RPMI7951 (cell line): ENCODE data around the gene TMEM43. TPM values are rescaled to one million over a fixed set of nuclear protein-coding genes. Genes with fewer than 3 reads are reported as not detected.

ENCODE experiments used
- DNase-seq: peaks from one replicate; pipeline ENCODE4 v3.0.0-alpha.2; 2012; ENCODE audit warnings: low read depth
- total RNA-seq: library from RNA; depleted of rRNA; stranded (reverse); fragments of >200 nt; shearing (Covaris generic); gene quantifications from 2 replicates; pipeline ENCODE4 v1.2.3, GENCODE V29; 2014

Gene TMEM43
- total RNA-seq, 1 experiment from 2014 or later: 114 TPM

DNA sequence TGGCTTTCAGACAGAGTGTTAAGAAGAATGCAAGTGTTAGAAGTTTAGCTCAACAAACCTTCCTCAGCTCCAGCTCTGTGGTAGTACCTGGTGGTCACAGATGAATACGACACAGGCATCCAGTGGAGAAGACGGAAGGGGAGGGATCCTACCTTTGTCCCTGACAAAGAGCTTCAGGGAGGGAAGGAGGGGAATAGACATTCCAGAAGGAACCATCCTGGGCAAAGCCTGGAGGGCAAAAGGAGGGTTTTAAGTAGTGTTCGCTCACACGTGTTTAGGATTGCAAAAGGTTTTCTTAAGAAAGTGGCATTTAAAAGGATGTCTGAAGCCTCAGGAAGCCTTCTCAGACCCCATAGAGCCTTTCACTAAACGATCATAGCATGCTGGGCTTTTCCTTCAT lies 3.0 kb upstream of the TMEM43 start:
- no peak for DNase-seq

DNA sequence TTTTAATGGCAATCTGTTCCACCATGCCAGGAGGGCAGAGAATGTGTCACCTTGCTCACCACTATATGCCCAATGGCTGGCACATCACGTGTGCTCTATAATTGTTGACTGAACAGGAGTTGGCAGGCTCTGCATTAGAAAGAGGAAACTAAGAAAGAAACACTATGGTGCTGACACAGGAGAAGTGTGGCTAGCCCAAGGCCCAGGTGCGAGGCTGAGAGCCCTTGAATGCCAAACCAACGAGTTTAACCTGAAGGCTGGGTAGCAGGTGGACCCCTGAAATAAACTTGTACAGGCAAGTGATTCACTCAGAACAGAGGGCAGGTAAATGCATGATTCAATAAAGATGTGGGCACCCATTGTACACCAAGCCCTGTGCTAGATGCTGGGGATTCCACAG lies 2.6 kb upstream of the TMEM43 start:
- no peak for DNase-seq

DNA sequence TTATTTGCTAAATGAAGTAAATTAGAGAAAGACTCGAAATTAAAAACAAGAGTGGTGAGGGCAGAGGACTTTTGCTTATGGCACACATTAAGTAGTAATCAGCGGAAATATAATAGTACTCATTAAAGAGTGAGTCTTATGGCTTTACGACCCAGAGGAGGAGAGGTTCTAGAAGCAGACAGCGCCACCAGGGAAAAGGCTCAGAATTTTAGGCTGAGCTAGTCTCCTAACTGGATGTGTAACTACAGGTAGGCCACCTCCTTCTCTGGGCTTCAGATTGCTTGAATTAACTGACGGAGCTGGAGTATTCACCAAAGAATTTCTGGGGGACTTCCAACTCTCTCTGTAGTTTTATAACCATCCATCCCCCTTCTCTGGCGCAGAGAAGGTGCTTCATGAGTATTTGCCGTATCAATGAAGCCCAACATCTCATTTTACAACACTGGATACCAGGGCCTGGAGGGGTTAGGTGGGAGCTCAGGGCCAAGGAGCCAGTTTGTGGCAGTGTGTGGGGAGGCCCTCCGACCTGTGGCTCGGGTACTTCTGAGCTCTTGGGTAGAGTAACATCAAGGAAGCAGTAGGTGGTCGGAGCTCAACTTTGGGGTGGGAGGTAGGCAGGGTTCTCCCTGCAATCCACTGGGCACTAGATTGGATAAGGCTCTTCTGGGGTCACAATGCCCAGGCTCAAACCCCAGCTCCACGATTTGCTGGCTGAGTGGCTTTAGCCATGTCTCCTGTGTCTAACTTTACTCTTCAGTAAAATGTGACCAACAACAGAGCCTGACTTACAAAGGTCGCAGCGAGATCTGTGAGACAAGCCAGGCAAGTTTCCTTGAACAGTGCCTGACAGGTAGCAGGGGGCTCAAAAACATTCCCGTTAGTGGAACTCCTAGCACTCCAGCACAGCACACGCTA lies 1.3 kb upstream of the TMEM43 start:
- no peak for DNase-seq

DNA sequence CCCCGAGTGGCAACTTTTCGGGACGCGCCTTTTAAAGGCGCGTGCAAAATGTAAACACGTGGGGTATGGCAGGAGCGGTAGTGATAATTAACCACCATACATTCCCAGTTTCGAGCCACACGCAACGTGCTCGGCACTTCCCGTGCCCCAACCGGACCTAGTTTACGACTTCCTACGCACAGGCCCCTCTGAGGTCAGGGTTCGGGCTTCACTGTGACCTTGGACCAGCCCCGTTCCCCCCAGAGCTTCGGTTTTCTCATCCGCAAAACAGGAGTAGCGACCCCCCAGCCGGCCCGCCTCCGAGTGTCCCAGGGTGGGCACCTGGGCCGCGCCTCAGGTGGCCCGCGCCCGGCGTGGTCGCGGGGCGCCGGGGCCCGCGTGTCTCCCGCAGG lies 633 bp upstream of the TMEM43 start:
- peak; percentile 60 for DNase-seq

DNA sequence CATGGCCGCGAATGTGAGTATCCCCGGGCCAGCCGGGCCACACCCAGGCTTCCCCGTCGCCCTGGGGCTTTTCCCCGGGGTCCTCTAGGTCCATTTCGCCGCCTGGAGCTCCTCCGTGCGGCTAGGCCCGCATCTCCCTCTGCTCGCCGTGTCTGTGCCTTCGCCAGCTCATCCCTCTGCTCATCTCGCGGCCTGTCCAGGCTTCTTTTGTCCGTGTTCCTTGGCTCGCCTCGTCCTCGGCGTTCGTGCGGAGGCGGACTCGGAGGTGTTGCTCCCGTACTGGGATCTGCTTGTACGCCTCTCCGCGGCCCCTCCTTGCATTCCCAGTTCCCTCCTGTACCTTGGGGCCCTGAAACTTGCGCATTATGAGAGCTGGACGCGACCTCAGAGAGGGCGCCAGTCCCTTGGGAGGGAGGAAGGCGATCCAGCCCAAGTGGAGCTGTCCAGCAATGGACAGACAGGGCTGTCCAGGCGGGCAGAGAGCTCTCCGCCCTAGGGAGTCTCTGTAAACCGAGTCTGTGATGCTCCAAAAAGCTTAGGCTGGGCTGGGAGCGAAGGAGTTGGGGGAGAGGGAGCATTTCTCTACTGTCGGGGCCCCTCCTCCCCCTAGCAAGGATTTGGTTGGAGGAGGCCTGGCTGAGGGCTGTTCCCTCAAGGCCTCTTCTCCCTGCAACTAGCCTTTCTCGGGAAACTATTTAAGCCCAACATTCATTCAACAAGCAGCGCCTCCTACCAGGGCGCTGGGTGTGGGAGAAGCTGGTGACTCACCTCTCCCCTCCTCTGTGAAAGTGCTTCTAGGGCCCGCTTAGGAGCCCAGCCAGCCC lies 553 bp downstream of the TMEM43 start:
- DNase-seq: peak; percentile 95

DNA sequence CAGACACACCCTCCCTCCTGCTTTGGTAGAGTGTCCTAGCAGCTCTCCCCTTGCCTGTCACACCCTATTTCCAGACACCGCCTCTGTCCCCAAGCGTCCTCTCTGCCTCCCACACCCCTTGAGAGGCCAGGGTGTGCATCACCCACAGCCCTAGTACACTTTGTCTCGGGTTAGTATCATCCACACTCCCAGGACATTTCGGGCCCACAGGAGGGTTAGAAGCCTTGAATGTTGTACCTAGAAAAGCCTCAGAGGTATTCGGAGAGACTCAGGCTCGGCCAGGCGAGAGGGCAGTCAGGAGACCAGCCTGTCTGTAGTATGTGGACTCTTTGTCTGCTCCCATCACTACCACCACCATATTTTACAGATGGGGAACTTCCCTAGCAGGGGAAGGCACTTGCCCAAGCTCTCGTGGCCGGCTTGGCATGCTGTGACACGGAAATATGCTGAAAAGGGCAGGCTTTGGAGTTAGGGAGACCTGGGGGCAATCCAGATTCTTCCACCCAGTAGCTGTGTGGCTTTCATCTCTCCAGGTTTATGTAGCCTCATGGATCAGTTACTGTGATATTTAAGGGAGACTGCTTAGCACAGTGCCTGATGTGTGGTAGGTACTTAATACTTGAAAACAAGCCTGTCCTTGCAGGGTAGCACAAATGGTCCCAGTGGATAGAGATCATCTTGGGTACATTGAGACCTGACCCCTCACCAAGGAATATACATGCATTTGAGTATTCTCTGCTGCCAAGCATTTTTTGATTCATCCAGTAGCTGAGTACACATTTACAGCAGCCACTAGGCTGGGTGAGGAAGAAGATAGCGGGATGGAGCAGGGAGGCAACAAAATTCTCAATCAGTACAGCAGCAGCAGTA lies 1.4 kb downstream of the TMEM43 start:
- DNase-seq: no peak

DNA sequence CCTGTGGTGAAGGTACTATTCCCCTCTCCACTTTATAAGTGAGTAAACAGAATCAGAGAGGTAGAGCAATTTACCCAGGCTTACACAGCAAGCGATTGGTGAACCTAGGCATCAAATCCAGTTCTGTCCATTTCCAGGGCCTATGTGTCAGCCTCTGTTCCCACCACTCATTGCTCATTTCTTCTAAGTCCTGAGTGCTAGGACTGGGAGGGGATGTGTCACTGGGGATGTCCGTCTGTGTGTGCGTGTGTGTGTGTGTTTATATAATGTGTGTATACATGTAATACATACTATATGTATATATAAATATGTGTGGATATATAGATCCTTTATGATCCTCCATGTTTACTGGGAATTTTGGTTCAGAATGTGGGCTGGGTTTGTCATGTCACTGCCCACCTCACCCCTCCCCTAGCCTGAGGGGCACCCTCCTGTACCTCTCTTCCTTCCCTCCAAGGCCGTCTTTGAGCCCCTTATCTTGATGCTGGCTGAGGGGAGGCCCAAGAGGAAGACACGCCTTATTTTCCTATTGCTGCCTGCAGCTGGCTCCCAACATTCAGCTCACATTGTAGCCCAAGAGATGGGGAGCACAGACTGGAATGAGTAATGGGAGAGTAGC lies 2.1 kb downstream of the TMEM43 start:
- DNase-seq: no peak

DNA sequence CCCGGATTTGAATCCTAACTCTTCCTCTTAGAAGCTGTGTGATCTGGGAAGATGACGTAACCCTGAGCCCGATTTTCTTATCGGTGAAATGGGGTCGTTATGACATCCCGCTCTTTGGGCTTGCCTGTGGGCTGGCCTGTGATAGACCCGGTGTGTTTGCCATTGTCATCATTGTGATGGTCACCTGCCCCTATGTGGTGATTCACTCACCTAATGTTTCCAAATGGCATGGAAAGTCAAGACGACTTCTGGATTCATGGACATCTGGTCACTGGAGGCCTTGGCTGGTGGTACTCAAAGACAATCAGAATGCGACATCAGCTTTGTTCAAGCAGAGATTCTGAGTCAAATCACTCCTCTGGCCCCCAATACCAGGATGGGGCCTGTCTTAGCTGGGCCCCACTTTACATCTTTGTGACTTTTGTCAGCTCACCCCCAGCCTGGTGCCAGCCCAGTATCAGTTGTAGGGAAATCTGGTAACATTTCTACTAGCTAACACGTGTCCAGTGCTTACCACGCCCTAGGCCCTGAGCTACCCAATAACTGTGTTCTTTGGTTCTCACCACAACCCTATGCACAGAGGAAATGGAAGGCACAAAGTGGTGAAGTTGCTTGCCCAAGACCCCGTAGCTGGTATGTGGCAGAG lies 2.8 kb downstream of the TMEM43 start:
- no peak for DNase-seq

DNA sequence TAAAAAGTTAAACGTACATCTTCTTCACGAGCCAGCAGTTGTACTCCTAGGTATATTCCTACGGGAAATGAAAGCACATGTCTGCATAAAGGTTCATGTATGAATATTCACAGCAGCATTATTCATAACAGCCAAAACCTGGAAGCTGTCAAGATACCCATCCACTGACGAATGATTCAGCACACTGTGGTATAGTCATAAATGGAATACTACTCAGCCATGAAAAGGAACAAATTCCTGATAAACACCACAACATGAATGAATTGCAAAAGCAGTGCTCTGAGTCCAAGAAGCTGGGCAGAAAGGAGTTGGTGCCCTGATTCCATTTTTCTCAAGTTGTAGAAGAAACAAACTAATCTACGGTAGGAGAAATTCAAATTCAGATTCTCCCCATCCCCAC lies 3.9 kb downstream of the TMEM43 start:
- no peak for DNase-seq

DNA sequence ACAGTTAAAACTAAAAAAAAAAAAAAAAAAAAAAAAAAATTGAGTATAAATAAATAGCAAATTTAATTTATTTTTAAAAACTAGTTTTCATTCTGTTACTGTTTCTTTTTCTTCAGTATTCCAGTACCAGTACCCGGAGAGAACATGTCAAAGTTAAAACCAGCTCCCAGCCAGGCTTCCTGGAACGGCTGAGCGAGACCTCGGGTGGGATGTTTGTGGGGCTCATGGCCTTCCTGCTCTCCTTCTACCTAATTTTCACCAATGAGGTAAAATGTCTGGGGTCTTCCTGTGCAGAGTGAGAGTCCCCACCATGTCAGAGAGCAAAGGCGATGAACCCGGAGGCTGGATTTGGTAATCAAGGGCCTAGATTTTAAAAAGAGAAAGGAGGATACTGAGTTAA lies 4.4 kb downstream of the TMEM43 start:
- DNase-seq: no peak

DNA sequence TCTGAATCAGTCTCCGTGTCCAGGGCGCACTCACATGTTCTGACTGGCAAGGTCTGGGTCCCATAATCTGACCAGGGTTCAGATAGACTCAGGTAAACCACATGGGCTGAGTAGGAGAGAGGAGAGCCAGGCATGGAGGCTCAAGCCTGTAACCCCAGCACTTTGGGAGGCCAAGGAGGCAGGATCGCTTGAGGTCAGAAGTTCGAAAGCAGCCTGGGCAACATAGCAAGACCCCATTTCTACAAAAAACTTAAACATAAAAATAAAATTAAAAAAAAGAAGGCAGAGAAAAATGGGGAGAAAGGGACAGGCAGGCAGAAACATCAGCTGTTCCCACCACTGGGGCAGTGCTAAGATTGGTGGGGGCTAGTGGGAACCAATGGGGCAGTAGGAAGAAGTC lies 5.4 kb downstream of the TMEM43 start:
- DNase-seq: no peak

DNA sequence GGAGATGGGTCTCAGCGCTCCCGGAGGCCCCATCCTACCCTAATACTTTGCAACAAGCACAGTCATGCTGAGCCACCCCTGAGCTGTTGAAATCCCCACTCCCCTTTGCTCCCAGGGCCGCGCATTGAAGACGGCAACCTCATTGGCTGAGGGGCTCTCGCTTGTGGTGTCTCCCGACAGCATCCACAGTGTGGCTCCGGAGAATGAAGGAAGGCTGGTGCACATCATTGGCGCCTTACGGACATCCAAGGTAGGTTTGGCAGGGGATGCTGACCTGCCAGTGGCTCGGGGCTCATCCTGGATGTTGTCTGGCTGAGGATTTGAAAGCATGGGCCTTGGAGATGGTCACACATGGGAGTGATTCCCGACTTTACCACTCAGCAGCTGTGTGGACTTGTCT lies 5.9 kb downstream of the TMEM43 start:
- no peak for DNase-seq

DNA sequence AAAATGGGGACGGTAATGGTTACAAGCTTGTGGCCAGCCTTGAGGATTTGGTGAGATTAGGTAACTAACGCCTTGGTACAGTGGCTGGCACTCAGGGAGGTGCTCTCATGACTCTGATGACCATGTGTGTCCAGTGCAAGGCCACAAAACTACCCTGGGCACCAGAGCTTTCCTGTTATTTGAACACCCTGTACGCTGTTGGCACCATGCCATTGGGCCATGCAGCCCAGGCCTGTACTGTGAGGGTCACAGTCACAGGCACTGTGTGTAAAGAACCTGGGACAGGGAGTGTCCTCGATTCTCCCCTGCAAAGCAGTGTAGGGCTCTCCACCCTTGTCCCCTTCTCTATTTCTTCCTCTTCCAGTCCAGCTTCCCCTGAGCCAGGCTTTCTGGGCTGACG lies 6.3 kb downstream of the TMEM43 start:
- no peak for DNase-seq

DNA sequence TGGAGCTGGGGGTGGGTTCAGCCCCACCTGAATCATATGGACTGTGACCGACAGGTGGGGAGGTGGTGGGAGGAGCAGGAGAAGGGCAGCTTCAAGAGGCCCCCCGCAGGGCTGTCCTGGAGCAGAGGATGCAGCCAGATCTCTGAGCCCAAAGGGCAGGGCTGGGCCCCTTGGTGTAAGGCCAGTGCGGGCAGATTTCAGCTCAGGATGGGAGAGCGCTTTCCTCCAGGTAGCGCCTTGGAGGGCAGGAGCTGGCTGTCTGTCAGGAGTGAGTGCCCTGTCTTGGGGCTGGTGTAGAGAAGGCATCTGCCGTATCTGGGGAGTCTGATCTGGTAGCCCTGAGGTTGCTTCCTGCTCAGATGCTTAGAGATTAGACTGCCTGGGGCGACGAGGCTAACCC lies 7.3 kb downstream of the TMEM43 start:
- DNase-seq: no peak

DNA sequence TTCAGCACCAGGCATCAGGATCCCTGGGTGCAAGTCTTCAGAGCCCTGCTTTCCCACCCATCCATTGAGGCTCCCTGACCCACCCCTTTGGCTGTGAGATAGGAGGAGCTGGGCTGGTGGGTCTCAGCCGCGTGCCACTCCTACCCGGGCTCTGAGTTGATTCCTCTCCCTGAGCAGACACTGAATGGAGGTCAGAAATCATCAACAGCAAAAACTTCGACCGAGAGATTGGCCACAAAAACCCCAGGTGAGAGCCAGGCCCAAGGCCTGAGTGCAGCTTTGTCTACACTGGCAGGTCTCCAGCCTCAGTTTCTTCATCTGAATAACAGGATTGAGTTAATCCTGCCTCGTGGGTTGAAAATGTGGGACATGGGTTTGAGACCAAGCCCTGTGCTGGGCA lies 7.8 kb downstream of the TMEM43 start:
- no peak for DNase-seq

DNA sequence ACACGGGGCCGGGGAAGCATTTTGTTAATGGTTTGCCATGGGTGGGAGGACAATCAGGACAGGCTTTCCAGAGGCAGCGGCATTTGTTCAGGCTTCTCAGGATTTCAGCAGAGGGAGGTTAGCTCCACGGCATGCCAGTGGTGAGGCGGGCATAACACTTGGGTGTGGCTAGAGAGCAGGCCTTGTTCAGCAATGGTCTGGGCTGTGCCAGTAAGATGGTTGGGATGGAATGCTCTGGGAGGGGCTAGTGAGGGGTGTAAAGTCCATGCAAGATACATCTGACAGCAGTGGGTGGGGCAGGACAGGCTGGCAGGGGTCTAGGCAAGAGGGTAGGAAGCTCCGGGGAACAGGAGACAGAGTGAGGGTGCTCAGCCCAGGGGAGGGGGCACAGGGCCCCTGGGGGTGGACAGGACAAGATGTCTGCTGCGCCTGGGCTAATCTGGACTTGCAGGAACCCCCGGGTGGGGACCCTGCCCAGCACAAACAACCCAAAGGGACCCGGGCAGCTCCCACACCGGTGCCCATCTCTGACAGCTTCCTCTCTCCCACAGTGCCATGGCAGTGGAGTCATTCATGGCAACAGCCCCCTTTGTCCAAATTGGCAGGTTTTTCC lies 8.4 kb downstream of the TMEM43 start:
- DNase-seq: no peak

DNA sequence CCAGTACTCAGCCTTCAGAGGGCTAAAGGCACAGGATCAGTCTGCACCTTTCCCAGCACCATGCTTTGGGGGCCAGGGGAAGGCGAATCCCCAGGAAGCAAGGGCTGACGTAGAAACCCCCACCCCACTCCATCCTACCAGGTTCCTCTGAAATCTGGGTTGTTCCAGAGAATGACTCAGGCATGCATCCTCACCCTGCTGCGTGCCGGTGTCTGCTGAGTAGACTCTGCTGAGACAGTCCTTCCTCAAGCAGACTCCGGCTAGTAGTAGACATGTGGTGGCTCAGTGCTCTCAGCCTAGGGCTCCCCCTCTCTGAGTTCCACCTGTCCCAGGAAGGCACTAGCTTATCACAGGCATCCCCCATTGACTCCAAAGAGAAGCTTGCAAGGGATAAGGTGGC lies 9.0 kb downstream of the TMEM43 start:
- DNase-seq: no peak

DNA sequence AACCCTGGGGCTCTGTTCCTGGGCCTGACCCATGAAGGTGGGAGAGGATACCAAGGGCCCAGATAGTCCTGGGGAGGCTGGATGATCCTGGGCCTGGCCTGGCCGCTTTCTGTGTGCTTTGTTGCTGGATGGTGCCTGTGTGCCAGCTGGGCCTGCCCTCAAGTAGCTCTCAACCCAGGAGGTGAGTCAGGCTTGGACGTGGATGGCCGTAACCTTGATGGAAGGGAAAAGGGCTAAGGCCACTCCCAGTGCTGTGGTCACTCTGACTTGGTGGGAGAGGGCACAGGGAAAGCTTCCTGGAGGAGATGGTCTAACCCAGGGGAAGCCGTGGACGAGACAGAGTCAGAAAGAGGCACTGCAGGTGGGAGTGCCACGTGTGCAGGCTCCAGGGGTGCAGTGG lies 9.4 kb downstream of the TMEM43 start:
- no peak for DNase-seq

DNA sequence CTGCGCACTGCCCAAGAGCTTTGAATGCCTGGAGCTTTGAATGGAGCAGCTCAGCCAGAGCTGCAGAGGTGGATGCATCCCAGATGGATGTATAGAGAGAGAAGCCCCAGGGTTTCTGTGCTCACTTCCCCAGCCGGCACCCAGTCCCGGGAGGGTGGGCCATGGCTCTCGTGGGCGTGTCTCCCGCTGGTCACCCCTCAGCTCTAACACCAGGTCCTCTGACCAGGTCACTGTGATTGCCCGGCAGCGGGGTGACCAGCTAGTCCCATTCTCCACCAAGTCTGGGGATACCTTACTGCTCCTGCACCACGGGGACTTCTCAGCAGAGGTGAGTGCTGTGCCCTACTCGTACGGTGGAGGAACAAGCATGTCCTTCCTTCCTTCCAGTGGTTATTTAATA lies 10.7 kb downstream of the TMEM43 start:
- no peak for DNase-seq

DNA sequence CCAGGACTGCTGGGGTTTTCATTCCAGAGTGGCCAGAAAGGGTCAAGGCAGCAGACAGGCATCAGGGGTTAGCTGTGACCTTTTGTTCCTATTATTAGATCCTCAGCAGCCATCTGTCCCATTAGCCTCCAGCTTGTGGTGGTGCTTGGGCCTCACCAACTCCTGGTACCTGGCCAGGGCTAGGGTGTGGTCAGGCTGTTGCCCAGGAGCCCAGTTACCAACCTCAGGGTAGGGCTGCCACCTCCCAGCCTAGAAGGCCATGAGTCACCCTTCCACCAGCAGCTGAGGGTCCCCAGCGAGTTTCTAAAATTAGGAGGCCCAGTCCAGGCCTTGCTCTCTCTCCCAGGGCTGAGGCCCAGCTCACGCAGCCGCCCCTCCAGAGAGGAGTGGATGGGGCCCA lies 12.2 kb downstream of the TMEM43 start:
- peak; percentile 76 for DNase-seq

DNA sequence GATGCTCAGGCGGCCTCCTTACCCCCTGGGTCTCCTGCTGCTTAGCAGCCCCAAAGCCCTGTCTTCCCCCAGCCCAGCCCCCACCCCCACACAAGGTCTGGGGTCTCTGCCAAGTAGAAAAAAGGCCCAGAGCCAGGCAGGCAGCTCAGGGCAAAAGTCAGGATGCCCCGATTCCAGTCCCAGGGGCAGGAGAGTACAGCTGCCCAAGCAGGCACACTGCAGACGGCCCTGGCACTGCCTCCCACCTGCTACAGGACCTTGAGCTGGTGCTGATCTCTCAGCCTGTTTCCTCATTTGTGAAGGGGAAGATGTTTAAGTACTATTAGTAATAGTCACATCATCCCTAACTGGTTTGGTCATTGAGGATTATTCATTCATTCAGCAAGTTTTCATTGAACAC lies 12.6 kb downstream of the TMEM43 start:
- DNase-seq: no peak
